Measurements from ENCODE around the gene PROCA1.
A peak's percentile ranks its signal among the peaks of the same experiment; 100 is the strongest.

The PROCA1 gene

DNA sequence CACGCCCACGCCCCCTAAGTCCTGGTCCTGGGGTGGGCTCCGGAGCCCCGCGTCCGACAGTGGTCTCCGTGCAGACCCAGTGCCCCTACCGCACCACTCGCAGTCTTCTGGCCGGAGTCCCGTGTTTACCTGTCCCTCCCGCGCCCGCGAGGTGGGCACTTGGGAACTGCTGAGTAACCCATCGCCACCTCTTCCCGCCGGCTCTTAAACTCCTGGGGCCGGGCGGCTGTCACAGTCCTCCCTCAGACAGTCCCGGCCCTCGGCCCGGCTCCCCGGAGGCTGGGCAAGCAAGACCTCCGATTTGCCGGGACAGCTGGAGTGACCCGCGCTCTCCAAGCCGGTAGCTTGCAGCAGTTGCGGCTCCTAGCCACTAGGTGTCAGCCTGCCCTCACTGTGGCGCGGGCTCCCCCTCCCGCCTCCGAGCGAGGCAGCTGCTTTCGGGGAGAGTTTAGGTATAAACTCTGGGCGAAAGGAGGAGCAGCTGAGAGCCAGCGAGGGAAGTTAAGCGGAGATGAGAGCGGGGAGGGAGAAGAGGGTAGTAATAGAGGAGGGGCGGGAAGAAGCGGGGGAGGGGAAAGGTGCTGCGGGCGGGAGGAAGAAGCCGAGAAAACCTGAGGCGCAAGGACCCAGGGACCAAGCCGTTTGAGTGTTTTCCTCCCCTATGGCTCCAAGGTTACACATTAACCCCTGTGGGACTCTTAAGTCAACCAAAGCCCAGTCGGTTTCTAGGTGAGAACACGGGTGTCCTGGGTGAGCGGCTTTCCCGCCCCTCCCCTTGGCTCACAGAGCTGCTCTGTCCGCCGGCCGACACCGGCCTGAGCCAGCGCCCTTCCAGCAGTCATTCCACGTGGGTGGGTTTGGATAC is 15.2 kb upstream of the PROCA1 start:
- Histone ChIP-seq H3K27me3 (ENCODE audit: control insufficient read depth, low read length) (no peaks in the 10 kb centered on the region), H3F3A (ENCODE audit: control insufficient read depth, insufficient read depth) (peaks cover 52% of the 10 kb centered on the region), H3K9me2 (replicated peaks; ENCODE audit: control insufficient read depth, low read length) (no peaks in the 10 kb centered on the region), H3K4me2 (ENCODE audit: low read length) (peak overlapping the region; percentile 100), H3K27ac (ENCODE audit: low read depth, low read length) (peak overlapping the region; percentile 95), H3K79me2 (ENCODE audit: control insufficient read depth, low read length) (peaks cover 32% of the 10 kb centered on the region), H3K4me3 (ENCODE audit: low read length) (peak overlapping the region; percentile 94), H3K36me3 (ENCODE audit: control insufficient read depth, low read length) (peaks cover 40% of the 10 kb centered on the region), H3K9me3 (ENCODE audit: control insufficient read depth, insufficient read depth, low read length) (no peaks in the 10 kb centered on the region), H4K20me1 (ENCODE audit: control insufficient read depth, insufficient read depth, low read depth, low read length) (peaks cover 12% of the 10 kb centered on the region), H3K4me1 (ENCODE audit: control insufficient read depth, low read length) (peaks cover 63% of the 10 kb centered on the region)
- TF ChIP-seq, protein P1, sequence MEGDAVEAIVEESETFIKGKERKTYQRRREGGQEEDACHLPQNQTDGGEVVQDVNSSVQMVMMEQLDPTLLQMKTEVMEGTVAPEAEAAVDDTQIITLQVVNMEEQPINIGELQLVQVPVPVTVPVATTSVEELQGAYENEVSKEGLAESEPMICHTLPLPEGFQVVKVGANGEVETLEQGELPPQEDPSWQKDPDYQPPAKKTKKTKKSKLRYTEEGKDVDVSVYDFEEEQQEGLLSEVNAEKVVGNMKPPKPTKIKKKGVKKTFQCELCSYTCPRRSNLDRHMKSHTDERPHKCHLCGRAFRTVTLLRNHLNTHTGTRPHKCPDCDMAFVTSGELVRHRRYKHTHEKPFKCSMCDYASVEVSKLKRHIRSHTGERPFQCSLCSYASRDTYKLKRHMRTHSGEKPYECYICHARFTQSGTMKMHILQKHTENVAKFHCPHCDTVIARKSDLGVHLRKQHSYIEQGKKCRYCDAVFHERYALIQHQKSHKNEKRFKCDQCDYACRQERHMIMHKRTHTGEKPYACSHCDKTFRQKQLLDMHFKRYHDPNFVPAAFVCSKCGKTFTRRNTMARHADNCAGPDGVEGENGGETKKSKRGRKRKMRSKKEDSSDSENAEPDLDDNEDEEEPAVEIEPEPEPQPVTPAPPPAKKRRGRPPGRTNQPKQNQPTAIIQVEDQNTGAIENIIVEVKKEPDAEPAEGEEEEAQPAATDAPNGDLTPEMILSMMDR (IDR thresholded peaks at IDR 0.05; ENCODE audit: low read depth, low read length, poor library complexity, severe bottlenecking), result peak; percentile 99
- TF ChIP-seq EZH2phosphoT487 (IDR thresholded peaks at IDR 0.05; ENCODE audit: borderline replicate concordance, low read length), result no peak

DNA sequence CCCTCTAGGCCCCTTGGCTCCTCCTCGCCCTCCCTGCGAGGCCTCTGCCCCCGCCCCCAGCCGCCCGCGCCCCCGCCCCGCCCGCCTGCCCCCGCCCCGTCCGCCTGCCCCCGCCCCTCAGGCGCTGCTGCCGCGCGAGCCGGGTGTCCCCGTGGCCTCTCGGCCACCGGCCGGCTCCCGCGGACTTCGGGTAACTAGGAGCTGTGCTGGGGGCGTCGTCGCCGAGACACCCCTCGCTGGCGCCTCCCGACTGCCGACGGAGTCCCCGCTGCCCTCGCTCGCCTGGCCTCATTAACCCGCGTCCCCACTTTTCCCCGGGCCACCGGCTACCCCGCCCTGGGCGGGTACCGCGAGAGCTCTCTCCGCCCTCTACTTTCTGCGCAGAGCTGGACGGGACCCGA is 14.5 kb upstream of the PROCA1 start, which contains the start of gene TLCD1:
Gene TLCD1, minus strand, starts transcription at position 8 of the 401 bp plus-strand sequence. CDS start 136 bp downstream, outside the sequence.
- Histone ChIP-seq H3K9me2 (replicated peaks; ENCODE audit: control insufficient read depth, low read length) (no peaks in the 10 kb centered on the region), H3K27me3 (ENCODE audit: control insufficient read depth, low read length) (0 out of 2 replicates have a peak, but pooled peaks cover 2% of the 10 kb centered on the region), H3K9me3 (ENCODE audit: control insufficient read depth, insufficient read depth, low read length) (no peaks in the 10 kb centered on the region), H3K4me1 (ENCODE audit: control insufficient read depth, low read length) (peaks cover 69% of the 10 kb centered on the region), H3F3A (ENCODE audit: control insufficient read depth, insufficient read depth) (peaks cover 58% of the 10 kb centered on the region), H3K36me3 (ENCODE audit: control insufficient read depth, low read length) (peaks cover 46% of the 10 kb centered on the region), H3K27ac (ENCODE audit: low read depth, low read length) (peak within 1 kb of the TSS; percentile 95), H4K20me1 (ENCODE audit: control insufficient read depth, insufficient read depth, low read depth, low read length) (peaks cover 19% of the 10 kb centered on the region), H3K4me3 (ENCODE audit: low read length) (peak within 1 kb of the TSS; percentile 94), H3K79me2 (ENCODE audit: control insufficient read depth, low read length) (peaks cover 38% of the 10 kb centered on the region), H3K4me2 (ENCODE audit: low read length) (peak within 1 kb of the TSS; percentile 100)
- TF ChIP-seq, protein P1 (IDR thresholded peaks at IDR 0.05; ENCODE audit: low read depth, low read length, poor library complexity, severe bottlenecking), result no peak
- no peak for TF ChIP-seq EZH2phosphoT487 (IDR thresholded peaks at IDR 0.05; ENCODE audit: borderline replicate concordance, low read length)

DNA sequence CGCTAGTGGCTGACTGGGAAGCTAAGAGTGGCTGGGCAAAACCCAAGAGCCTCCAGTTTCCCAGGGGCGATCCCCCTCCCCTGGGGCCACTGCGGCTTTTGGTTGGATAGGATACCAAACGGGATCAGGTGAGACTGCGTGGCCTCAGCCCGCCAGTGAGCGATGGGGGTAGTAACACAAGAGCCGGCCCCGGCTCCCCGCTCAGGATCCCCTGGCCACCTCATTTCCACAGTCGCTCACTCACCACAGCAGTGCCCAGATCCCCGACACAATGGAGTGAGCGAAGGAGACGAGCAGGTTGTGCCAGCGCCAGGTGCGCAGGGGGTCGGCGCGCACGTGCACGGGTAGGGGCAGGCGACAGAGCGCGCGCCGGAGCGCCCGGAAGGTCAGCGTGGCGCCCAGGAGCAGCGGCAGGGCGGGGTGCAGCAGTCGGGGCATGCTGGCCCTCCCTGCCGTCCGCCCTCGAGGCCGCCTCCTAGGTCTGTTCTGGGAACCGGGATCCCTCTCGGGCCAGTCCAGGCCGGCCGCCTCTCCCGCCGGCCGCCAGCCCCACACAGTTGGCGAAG is 14.1 kb upstream of the PROCA1 start:
- Histone ChIP-seq H3K79me2 (ENCODE audit: control insufficient read depth, low read length) (peaks cover 43% of the 10 kb centered on the region), H3K9me3 (ENCODE audit: control insufficient read depth, insufficient read depth, low read length) (no peaks in the 10 kb centered on the region), H3K4me3 (ENCODE audit: low read length) (peak overlapping the region; percentile 94), H3K9me2 (replicated peaks; ENCODE audit: control insufficient read depth, low read length) (no peaks in the 10 kb centered on the region), H3F3A (ENCODE audit: control insufficient read depth, insufficient read depth) (peaks cover 63% of the 10 kb centered on the region), H3K4me2 (ENCODE audit: low read length) (peak overlapping the region; percentile 100), H3K36me3 (ENCODE audit: control insufficient read depth, low read length) (peaks cover 51% of the 10 kb centered on the region), H3K27me3 (ENCODE audit: control insufficient read depth, low read length) (0 out of 2 replicates have a peak, but pooled peaks cover 3% of the 10 kb centered on the region), H3K27ac (ENCODE audit: low read depth, low read length) (peak overlapping the region; percentile 93), H4K20me1 (ENCODE audit: control insufficient read depth, insufficient read depth, low read depth, low read length) (peaks cover 22% of the 10 kb centered on the region), H3K4me1 (ENCODE audit: control insufficient read depth, low read length) (peaks cover 69% of the 10 kb centered on the region)
- TF ChIP-seq, protein P1 (IDR thresholded peaks at IDR 0.05; ENCODE audit: low read depth, low read length, poor library complexity, severe bottlenecking), result no peak
- TF ChIP-seq EZH2phosphoT487 (IDR thresholded peaks at IDR 0.05; ENCODE audit: borderline replicate concordance, low read length), result no peak
